NB4 (cell line): Measurements from ENCODE around the gene HBE1.
"Not testable (repeated sequence)": the region's sequence is repeated elsewhere in the genome, so short reads cannot be mapped to it uniquely, and the experiment has no call there.

Experiments
- DNase-seq: peaks from one replicate; pipeline ENCODE4 v3.0.0; 2010; ENCODE audit warnings: low read depth
- H3K4me3 ChIP-seq: one replicate; pipeline ENCODE4 v1.5.1; 2011; ENCODE audit warnings: mild to moderate bottlenecking, low read depth, low read length, moderate library complexity
- MAX ChIP-seq: IDR thresholded peaks from 2 replicates; pipeline ENCODE4 v1.6.1; 2011; ENCODE audit warnings: low read depth, low read length
- MYC ChIP-seq: IDR thresholded peaks from 2 replicates; pipeline ENCODE4 v1.6.1; 2011; ENCODE audit warnings: low read depth, low read length
- POLR2A ChIP-seq: IDR thresholded peaks from 2 replicates; pipeline ENCODE4 v1.6.1; 2011; ENCODE audit warnings: mild to moderate bottlenecking; ENCODE audit not compliant: insufficient read length; ENCODE audit errors: extremely low read depth
- TF ChIP-seq, protein P1 (sequence below): IDR thresholded peaks from one replicate; pipeline ENCODE4 v1.5.1; 2012; ENCODE audit warnings: low read depth, low read length

HBE1 gene

DNA sequence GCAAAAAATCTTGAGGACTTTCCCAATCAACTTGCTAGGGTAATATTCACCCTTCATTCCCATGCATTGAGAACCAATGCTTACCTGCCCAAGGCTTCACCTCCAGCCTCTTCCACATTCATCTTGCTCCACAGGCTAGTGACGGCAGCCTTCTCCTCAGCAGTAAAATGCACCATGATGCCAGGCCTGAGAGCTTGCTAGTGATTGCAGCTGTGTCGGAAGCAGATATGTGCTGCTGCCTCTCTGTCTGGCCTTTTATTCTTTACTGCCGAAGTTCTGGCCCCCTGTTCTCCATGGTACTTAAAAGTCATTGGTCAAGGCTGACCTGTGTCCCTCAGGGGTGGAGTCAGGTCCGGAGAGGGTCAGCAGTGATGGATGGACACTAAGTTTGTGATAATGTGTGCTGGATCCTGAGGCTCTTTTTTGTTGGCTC is at the start of gene HBE1:
Gene HBE1 (minus strand): TSS at position 231 of the 433 bp plus-strand sequence. CDS start 55 bp downstream, at position 176.
- DNase-seq: no peak
- H3K4me3 ChIP-seq: no peak within 1 kb of the TSS
- TF ChIP-seq MAX: no peak
- no peak for TF ChIP-seq POLR2A
- TF ChIP-seq MYC: no peak
- TF ChIP-seq, protein P1, sequence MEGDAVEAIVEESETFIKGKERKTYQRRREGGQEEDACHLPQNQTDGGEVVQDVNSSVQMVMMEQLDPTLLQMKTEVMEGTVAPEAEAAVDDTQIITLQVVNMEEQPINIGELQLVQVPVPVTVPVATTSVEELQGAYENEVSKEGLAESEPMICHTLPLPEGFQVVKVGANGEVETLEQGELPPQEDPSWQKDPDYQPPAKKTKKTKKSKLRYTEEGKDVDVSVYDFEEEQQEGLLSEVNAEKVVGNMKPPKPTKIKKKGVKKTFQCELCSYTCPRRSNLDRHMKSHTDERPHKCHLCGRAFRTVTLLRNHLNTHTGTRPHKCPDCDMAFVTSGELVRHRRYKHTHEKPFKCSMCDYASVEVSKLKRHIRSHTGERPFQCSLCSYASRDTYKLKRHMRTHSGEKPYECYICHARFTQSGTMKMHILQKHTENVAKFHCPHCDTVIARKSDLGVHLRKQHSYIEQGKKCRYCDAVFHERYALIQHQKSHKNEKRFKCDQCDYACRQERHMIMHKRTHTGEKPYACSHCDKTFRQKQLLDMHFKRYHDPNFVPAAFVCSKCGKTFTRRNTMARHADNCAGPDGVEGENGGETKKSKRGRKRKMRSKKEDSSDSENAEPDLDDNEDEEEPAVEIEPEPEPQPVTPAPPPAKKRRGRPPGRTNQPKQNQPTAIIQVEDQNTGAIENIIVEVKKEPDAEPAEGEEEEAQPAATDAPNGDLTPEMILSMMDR: no peak

DNA sequence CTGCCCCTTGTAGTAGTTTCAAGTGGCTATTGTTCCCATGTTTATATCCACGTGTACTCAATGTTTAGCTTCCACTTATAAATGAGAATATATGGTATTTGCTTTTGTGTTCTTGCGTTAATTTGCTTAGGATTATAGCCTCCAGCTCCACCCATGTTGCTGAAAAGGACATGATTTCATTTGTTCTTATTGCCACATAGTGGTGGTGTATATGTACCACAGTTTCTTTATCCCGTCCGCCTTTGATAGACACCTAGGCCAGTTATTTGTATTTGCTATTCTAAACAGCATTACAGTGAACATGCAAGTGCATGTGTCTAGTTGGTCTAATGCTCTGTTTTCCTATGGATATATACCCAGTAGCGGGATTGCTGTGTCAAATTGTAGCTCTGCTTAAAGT is 47.5 kb upstream of the HBE1 start:
- TF ChIP-seq, protein P1: no peak
- no peak for TF ChIP-seq MYC
- TF ChIP-seq POLR2A: no peak
- no peak for TF ChIP-seq MAX
- DNase-seq: no peak
- no peak overlapping the region for H3K4me3 ChIP-seq

DNA sequence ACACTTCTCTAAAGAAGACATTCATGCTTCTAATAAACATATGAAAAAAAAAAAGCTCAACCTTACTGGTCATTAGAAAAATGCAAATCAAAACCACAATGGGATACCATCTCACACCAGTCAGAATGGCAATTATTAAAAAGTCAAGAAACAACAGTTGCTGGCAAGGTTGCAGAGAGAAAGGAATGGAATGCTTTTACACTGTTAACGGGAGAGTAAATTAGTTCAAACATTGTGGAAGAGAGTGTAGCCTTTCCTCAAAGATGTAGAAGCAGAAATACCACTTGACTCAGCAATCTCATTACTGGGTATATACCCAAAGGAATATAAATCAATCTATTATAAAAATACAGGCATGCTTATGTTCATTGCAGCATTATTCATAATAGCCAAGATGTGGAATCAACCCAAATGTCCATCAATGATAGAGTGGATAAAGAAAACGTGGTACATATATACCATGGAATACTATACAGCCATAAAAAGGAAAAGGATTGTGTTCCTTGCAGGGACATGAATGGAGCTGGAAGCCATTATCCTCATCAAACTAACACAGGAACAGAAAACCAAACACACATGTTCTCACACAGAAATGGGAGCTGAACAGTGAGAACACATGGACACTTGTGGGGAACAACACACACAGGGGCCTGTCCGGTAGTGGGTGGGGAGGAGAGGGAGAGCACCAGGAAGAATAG is 43.7 kb upstream of the HBE1 start:
- not testable (repeated sequence) for H3K4me3 ChIP-seq, DNase-seq

DNA sequence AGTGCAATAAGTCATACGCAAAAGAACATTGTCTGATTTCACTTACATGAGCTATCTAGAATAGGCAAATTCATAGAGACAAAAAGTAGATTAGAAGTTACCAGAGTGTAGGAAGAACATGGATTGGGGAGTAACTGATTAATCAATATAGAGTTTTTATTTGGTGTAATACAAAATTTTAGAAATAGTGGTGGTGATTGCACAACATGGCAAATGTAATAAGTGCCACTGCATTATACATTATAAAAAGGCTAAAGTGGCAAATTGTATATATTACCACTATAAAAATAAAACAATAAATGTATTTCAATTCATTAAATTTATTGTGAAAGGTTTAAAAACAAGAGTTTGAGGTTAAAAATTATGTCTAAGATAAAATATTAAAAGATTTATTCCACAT is 40.7 kb upstream of the HBE1 start:
- DNase-seq: no peak
- H3K4me3 ChIP-seq: no peak overlapping the region
- TF ChIP-seq MAX (no peak), POLR2A (no peak), MYC (no peak)
- TF ChIP-seq, protein P1: no peak

DNA sequence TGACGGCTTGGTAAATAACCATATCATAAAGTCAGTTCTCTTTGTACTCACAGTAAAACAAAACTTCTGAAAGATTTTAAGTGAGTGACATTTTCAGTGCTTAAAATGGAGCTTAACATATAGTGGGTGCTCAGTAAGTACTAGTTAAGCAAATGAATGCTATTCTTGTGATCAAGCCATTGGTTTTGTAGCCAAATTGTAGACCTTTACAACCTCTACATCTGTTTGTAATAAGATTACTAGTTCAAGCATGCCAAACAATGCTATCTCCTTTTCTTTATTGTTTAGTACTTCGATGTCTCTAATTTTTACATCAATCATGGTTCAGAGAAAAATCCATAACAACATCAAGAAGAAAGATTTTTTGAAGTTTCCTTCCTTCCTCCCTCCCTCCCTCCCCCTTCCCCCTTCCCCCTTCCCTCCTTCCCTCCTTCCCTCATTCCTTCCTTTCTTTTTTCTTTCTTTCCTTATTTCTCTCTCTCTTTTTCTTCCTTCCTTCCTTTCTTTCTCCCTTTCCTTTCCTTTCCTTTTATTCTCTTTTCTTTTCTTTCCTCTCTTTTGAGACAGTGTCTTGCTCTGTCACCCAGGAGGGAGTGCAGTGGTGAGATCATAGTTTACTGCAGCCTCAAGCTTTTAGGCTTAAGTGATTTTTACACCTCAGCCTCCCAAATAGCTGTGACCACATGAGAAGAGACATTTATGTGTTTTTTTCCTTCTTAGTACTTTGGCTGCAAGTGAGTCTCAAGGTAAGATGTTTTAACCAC is 37.7 kb upstream of the HBE1 start:
- TF ChIP-seq, protein P1: no peak
- TF ChIP-seq MYC (no peak), POLR2A (no peak), MAX (no peak)
- no peak for DNase-seq
- no peak overlapping the region for H3K4me3 ChIP-seq

GRCh38 chr11:5304046-5304445 is 34.3 kb upstream of the HBE1 start:
- DNase-seq: no peak
- no peak overlapping the region for H3K4me3 ChIP-seq
- TF ChIP-seq MAX (no peak), POLR2A (no peak), MYC (no peak)
- TF ChIP-seq, protein P1: no peak
